Keratinocyte (primary cell): ENCODE results near the gene SLC32A1.

Source experiments
- CTCF ChIP-seq, 3 experiments: IDR thresholded peaks in 1 of 3; conservative IDR thresholded peaks in 1 of 3; optimal IDR thresholded peaks in 1 of 3; 2 replicates in 2 of 3; 3 replicates in 1 of 3; pipeline versions ENCODE3 to v1.5.1; 2011; ENCODE audit warnings: low read length in 3 of 3, mild to moderate bottlenecking in 3 of 3, moderate library complexity in 2 of 3, control low read depth in 1 of 3, inconsistent platforms in 1 of 3; ENCODE audit not compliant: insufficient read depth in 2 of 3; ENCODE audit errors: extremely low read depth in 1 of 3
- EZH2 ChIP-seq: IDR thresholded peaks from one replicate; pipeline ENCODE4 v1.6.1; 2012; ENCODE audit warnings: inconsistent platforms, mild to moderate bottlenecking, low read length, moderate library complexity

GRCh38 chr20:38680500-38681306 is 43.6 kb upstream of the SLC32A1 start:
- TF ChIP-seq CTCF (optimal IDR thresholded peaks at IDR 0.05 in 1 of 3, IDR thresholded peaks at IDR 0.05 in 1 of 3, conservative IDR thresholded peaks at IDR 0.05 in 1 of 3; ENCODE audit: extremely low read depth in 1 of 3, insufficient read depth in 2 of 3, low read length in 3 of 3) (no peak), EZH2 (no peak)
